ENCODE data around the gene PARD3B.

- TF ChIP-seq POLR2A (IDR thresholded peaks at IDR 0.05; ENCODE audit: low read depth, low read length) = no peak
- no peak for TF ChIP-seq CTCF (conservative IDR thresholded peaks at IDR 0.05; ENCODE audit: low read depth, low read length)
- TF ChIP-seq SMC3 (IDR thresholded peaks at IDR 0.05; ENCODE audit: low read depth, low read length) = no peak
- no peak for TF ChIP-seq MXI1 (IDR thresholded peaks at IDR 0.05; ENCODE audit: borderline replicate concordance, low read depth, low read length)
Observed at GRCh38 chr2:204897561-204897960, 352.3 kb downstream of the PARD3B start.
